ENCODE results near the gene MLXIP. TPM values are rescaled to one million over a fixed set of nuclear protein-coding genes. Genes with fewer than 3 reads are reported as not detected.
A peak's percentile ranks its signal among the peaks of the same experiment; 100 is the strongest.

The MLXIP gene
- total and polyA plus RNA-seq, 2 of the 8 experiments (the other 6 are each of a cell fraction or from before 2014, with no cell fraction given): 5.5 to 40.5 TPM

- H4K20me1 ChIP-seq (replicated peaks in 1 of 2; ENCODE audit: control insufficient read depth in 1 of 2, insufficient read depth in 2 of 2, low read length in 2 of 2): peaks cover 2 to 7% of the 10 kb centered on the region in 2 experiments
- CTCF ChIA-PET (ENCODE audit: partially characterized antibody): interaction anchor here (0.6 to 18.2 kb wide), 8 partner anchors 9 to 67 kb away, joined by 3 to 379 read pairs (median 4); no protein-coding TSS in a partner anchor
- TF ChIP-seq CTBP2 (IDR thresholded peaks at IDR 0.05; ENCODE audit: borderline replicate concordance, insufficient read depth, insufficient read length, low read length) (no peak), HDAC2 (IDR thresholded peaks at IDR 0.05; ENCODE audit: borderline replicate concordance in 1 of 2, low read depth in 2 of 2, low read length in 2 of 2) (no peak), SIN3A (conservative IDR thresholded peaks at IDR 0.05 in 1 of 2, IDR thresholded peaks at IDR 0.05 in 1 of 2; ENCODE audit: low read depth in 1 of 2, low read length in 2 of 2) (no peak), POU5F1 (IDR thresholded peaks at IDR 0.05; ENCODE audit: low read depth, low read length) (no peak), RAD21 (IDR thresholded peaks at IDR 0.05 in 1 of 2, conservative IDR thresholded peaks at IDR 0.05 in 1 of 2; ENCODE audit: low read depth in 2 of 2, low read length in 2 of 2) (peak; percentile 23 to 46; a peak in 2 of 4 replicates), TBP (IDR thresholded peaks at IDR 0.05; ENCODE audit: low read depth, low read length) (no peak), NANOG (IDR thresholded peaks at IDR 0.05; ENCODE audit: insufficient read depth, low read depth, low read length, poor library complexity, severe bottlenecking) (no peak)
These were observed 48.4 kb downstream of the MLXIP start for GRCh38 chr12:122126713-122127597.

More at GRCh38 chr12:122126713-122127597, 48.4 kb downstream of the MLXIP start:
- Histone ChIP-seq H2BK20ac (ENCODE audit: low read length) (no peak overlapping the region), H3K4me3 (ENCODE audit: extremely low read depth in 1 of 4, insufficient read depth in 2 of 4, low read depth in 3 of 4, low read length in 4 of 4) (no peak overlapping the region), H2BK15ac (ENCODE audit: low read length) (no peak overlapping the region), H3K27ac (ENCODE audit: low read depth, low read length) (no peak overlapping the region), H3K9ac (replicated peaks in 1 of 4; ENCODE audit: extremely low read depth in 1 of 4, low read depth in 3 of 4, low read length in 3 of 4) (no peak overlapping the region), H3K4me1 (replicated peaks in 1 of 4; ENCODE audit: control insufficient read depth in 3 of 4, insufficient read depth in 4 of 4, low read length in 3 of 4) (peaks cover 0 to 6% (median 3%) of the 10 kb centered on the region in 4 experiments; a peak in 4 of 7 replicates), H3K27me3 (replicated peaks in 1 of 4; ENCODE audit: control insufficient read depth in 3 of 4, extremely low read depth in 1 of 4, insufficient read depth in 3 of 4, low read length in 3 of 4) (no peaks in the 10 kb centered on the region), H2BK12ac (ENCODE audit: low read depth, low read length) (no peak overlapping the region), H3K79me1 (ENCODE audit: low read depth, low read length) (peaks cover 2% of the 10 kb centered on the region; the same call in 1 of the 2 replicates), H4K91ac (replicated peaks; ENCODE audit: insufficient read length, low read length) (no peak overlapping the region), H3K23me2 (ENCODE audit: low read depth, low read length) (no peaks in the 10 kb centered on the region), H3K79me2 (ENCODE audit: control insufficient read depth in 1 of 2, insufficient read depth in 2 of 2, low read length in 2 of 2) (no peaks in the 10 kb centered on the region; a peak in 2 of 4 replicates), H3K23ac (ENCODE audit: insufficient read length) (no peak overlapping the region), H3K9me3 (ENCODE audit: insufficient read depth in 2 of 2, low read depth in 1 of 2, low read length in 1 of 2) (no peaks in the 10 kb centered on the region), H3K4ac (replicated peaks; ENCODE audit: insufficient read length, low read depth, low read length) (no peak overlapping the region), H4K8ac (ENCODE audit: extremely low read depth, insufficient read depth, low read length) (no peak overlapping the region), H2AK5ac (ENCODE audit: low read depth, low read length) (no peak overlapping the region), H3K18ac (ENCODE audit: extremely low read depth, low read length) (no peak overlapping the region), H2AFZ (ENCODE audit: low read length) (no peak overlapping the region), H3K14ac (ENCODE audit: insufficient read length) (no peak overlapping the region), H3K4me2 (ENCODE audit: insufficient read depth in 1 of 2, low read depth in 2 of 2, low read length in 2 of 2) (no peak overlapping the region), H3K56ac (replicated peaks; ENCODE audit: insufficient read length, low read depth, low read length) (no peak overlapping the region), H2BK5ac (ENCODE audit: low read depth, low read length) (no peak overlapping the region; the same call in 1 of the 2 replicates), H4K5ac (ENCODE audit: insufficient read length, low read depth, low read length) (no peak overlapping the region), H2BK120ac (replicated peaks; ENCODE audit: low read depth, low read length) (no peak overlapping the region), H3K36me3 (ENCODE audit: control insufficient read depth in 2 of 4, insufficient read depth in 4 of 4, low read length in 3 of 4) (peaks cover 0 to 11% (median 2%) of the 10 kb centered on the region in 4 experiments; a peak in 4 of 8 replicates)
- FAIRE-seq (no peak), DNase-seq (ENCODE audit: low read depth in 1 of 2, low spot score in 2 of 2) (no peak)
- 83% methylated on average over 15 of the region's 15 CpGs; no CpG with 5 or more reads in 1 of the 2 experiments for WGBS, 2 experiments (ENCODE audit: extremely low coverage in 1 of 2, insufficient coverage in 1 of 2, insufficient read length in 1 of 2, insufficient replicate concordance in 2 of 2, low coverage in 1 of 2, low lambda C conversion rate in 2 of 2, missing lambda C conversion rate in 1 of 2)
- POLR2A ChIA-PET (ENCODE audit: partially characterized antibody): no interaction called here
